Stimulated activated CD4-positive, alpha-beta T cell treated with anti-CD3 and anti-CD28 coated beads, Interleukin-2, amount 100 ng/mL, for 4 hours (primary cell): Measurements from ENCODE around the gene FHIP1A.
"Not testable (repeated sequence)": the region's sequence is repeated elsewhere in the genome, so short reads cannot be mapped to it uniquely, and the experiment has no call there.

Experiments
- DNase-seq: peaks from one replicate; pipeline ENCODE4 v3.0.0-alpha.2; 2020; ENCODE audit warnings: low read depth

FHIP1A gene

GRCh38 chr4:151408630-151409469 is at the start of gene FHIP1A:
TSS of gene FHIP1A (plus strand) at chr4:151409176. CDS start at chr4:151566260, 157,084 bp downstream.
- peak; percentile 86 for DNase-seq

- DNase-seq, result no peak
Measured at GRCh38 chr4:151359576-151359975, 49.4 kb upstream of the FHIP1A start.

- DNase-seq, result no peak
Measured at GRCh38 chr4:151361126-151361525, 47.9 kb upstream of the FHIP1A start.

GRCh38 chr4:151361966-151362365 is 47.0 kb upstream of the FHIP1A start:
- no peak for DNase-seq

GRCh38 chr4:151362404-151363164 is 46.4 kb upstream of the FHIP1A start:
- peak; percentile 67 for DNase-seq

- DNase-seq, result no peak
Measured at GRCh38 chr4:151376540-151376939, 32.4 kb upstream of the FHIP1A start.

- no peak for DNase-seq
Measured at GRCh38 chr4:151389311-151389710, 19.7 kb upstream of the FHIP1A start.

- not testable (repeated sequence) for DNase-seq
Measured at GRCh38 chr4:151389799-151390198, 19.2 kb upstream of the FHIP1A start.

GRCh38 chr4:151395873-151396272 is 13.1 kb upstream of the FHIP1A start:
- DNase-seq, result no peak

- no peak for DNase-seq
Measured at GRCh38 chr4:151400343-151400742, 8.6 kb upstream of the FHIP1A start.

GRCh38 chr4:151401739-151402138 is 7.2 kb upstream of the FHIP1A start:
- DNase-seq, result no peak

GRCh38 chr4:151402145-151402865 is 6.7 kb upstream of the FHIP1A start:
- no peak for DNase-seq

GRCh38 chr4:151403656-151404055 is 5.3 kb upstream of the FHIP1A start:
- no peak for DNase-seq

GRCh38 chr4:151404802-151405201 is 4.2 kb upstream of the FHIP1A start:
- DNase-seq, result not testable (repeated sequence)

GRCh38 chr4:151407018-151407417 is 2.0 kb upstream of the FHIP1A start:
- DNase-seq, result no peak

GRCh38 chr4:151407466-151408379 is 1.3 kb upstream of the FHIP1A start:
- no peak for DNase-seq

GRCh38 chr4:151408380-151408629 is 671 bp upstream of the FHIP1A start:
- no peak for DNase-seq

- no peak for DNase-seq
Measured at GRCh38 chr4:151409470-151410313, 716 bp downstream of the FHIP1A start.

- DNase-seq, result no peak
Measured at GRCh38 chr4:151415978-151416377, 7.0 kb downstream of the FHIP1A start.

GRCh38 chr4:151417164-151417571 is 8.2 kb downstream of the FHIP1A start:
- no peak for DNase-seq
